C4-2B (cell line): ENCODE data around the gene NRP2.

Source experiments
- ZFX ChIP-seq: fragments of 450-650 bp; IDR thresholded peaks from 2 replicates; pipeline ENCODE4 v1.6.1; 2017
- TF ChIP-seq, protein P1 (sequence below): fragments of 450-650 bp; conservative IDR thresholded peaks from 2 replicates; pipeline ENCODE4 v1.5.1; 2017; ENCODE audit warnings: mild to moderate bottlenecking

- TF ChIP-seq, protein P1, sequence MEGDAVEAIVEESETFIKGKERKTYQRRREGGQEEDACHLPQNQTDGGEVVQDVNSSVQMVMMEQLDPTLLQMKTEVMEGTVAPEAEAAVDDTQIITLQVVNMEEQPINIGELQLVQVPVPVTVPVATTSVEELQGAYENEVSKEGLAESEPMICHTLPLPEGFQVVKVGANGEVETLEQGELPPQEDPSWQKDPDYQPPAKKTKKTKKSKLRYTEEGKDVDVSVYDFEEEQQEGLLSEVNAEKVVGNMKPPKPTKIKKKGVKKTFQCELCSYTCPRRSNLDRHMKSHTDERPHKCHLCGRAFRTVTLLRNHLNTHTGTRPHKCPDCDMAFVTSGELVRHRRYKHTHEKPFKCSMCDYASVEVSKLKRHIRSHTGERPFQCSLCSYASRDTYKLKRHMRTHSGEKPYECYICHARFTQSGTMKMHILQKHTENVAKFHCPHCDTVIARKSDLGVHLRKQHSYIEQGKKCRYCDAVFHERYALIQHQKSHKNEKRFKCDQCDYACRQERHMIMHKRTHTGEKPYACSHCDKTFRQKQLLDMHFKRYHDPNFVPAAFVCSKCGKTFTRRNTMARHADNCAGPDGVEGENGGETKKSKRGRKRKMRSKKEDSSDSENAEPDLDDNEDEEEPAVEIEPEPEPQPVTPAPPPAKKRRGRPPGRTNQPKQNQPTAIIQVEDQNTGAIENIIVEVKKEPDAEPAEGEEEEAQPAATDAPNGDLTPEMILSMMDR = no peak
- no peak for TF ChIP-seq ZFX
These were observed 79.1 kb downstream of the NRP2 start for GRCh38 chr2:205761421-205761820.
